H1 (cell line): ENCODE data around the gene SH2D4B. TPM values are rescaled to one million over a fixed set of nuclear protein-coding genes. Genes with fewer than 3 reads are reported as not detected.
A peak's percentile ranks its signal among the peaks of the same experiment; 100 is the strongest.

Source experiments
- CTCF ChIA-PET: fragments of 300-600 bp; sonication (Branson Sonifier 250); formaldehyde crosslinking; loops from one replicate; lab custom pipeline; 2021; ENCODE audit not compliant: partially characterized antibody; lab: Charles Lee
- POLR2A ChIA-PET: fragments of 300-600 bp; sonication (Branson Sonifier 250); formaldehyde crosslinking; loops from one replicate; lab custom pipeline; 2021; ENCODE audit warnings: inconsistent platforms; ENCODE audit not compliant: partially characterized antibody; lab: Charles Lee
- DNase-seq, 2 experiments: peaks; one replicate each; pipeline versions ENCODE4 v3.0.0 to v3.0.0-alpha.2; 2010 to 2022; ENCODE audit warnings: low spot score in 2 of 2, low read depth in 1 of 2, mixed read lengths in 1 of 2
- FAIRE-seq: peaks from 2 replicates; lab custom pipeline; 2011; peaks lifted over from hg19 to GRCh38; lab: Jason Lieb, UNC
- H2AFZ ChIP-seq: 2 replicates; pipeline ENCODE4 v1.8.1; 2012; ENCODE audit warnings: low read length, inconsistent platforms
- H2AK5ac ChIP-seq: 2 replicates; pipeline ENCODE4 v1.6.1; 2013; ENCODE audit warnings: low read depth, low read length
- H2BK120ac ChIP-seq: replicated peaks from 2 replicates; pipeline ENCODE3; 2013; ENCODE audit warnings: low read depth, low read length, inconsistent platforms
- H2BK12ac ChIP-seq: 2 replicates; pipeline ENCODE4 v1.6.1; 2013; ENCODE audit warnings: low read depth, low read length
- H2BK15ac ChIP-seq: 2 replicates; pipeline ENCODE4 v1.6.1; 2013; ENCODE audit warnings: low read length
- H2BK20ac ChIP-seq: 2 replicates; pipeline ENCODE4 v1.6.1; 2013; ENCODE audit warnings: low read length
- H2BK5ac ChIP-seq: 2 replicates; pipeline ENCODE4 v1.6.1; 2013; ENCODE audit warnings: low read depth, low read length
- H3K14ac ChIP-seq: 2 replicates; pipeline ENCODE4 v1.6.1; 2013; ENCODE audit warnings: inconsistent platforms; ENCODE audit not compliant: insufficient read length
- H3K18ac ChIP-seq: 2 replicates; pipeline ENCODE4 v1.6.1; 2013; ENCODE audit warnings: low read length; ENCODE audit errors: extremely low read depth
- H3K23ac ChIP-seq: 2 replicates; pipeline ENCODE4 v1.6.1; 2013; ENCODE audit warnings: inconsistent platforms; ENCODE audit not compliant: insufficient read length
- H3K23me2 ChIP-seq: 2 replicates; pipeline ENCODE4 v1.6.1; 2013; ENCODE audit warnings: low read depth, low read length
- H3K27ac ChIP-seq: 2 replicates; pipeline ENCODE4 v1.6.1; 2011; ENCODE audit warnings: low read depth, low read length, inconsistent platforms
- H3K27me3 ChIP-seq, 4 experiments: replicated peaks in 1 of 4; 1 replicate in 1 of 4; 2 replicates in 3 of 4; pipeline versions ENCODE4 v1.6.1 to v1.8.1; 2011 to 2013; ENCODE audit warnings: low read length in 3 of 4, mild to moderate bottlenecking in 3 of 4, inconsistent platforms in 2 of 4, mixed read lengths in 2 of 4, moderate library complexity in 1 of 4; ENCODE audit not compliant: control insufficient read depth in 3 of 4, insufficient read depth in 3 of 4; ENCODE audit errors: extremely low read depth in 1 of 4
- H3K36me3 ChIP-seq, 4 experiments: 2 replicates each; pipeline versions ENCODE4 v1.6.1 to v1.8.1; 2011 to 2013; ENCODE audit warnings: mild to moderate bottlenecking in 4 of 4, low read length in 3 of 4, moderate library complexity in 2 of 4, control low read depth in 1 of 4, inconsistent platforms in 1 of 4; ENCODE audit not compliant: insufficient read depth in 4 of 4, control insufficient read depth in 2 of 4
- H3K4ac ChIP-seq: replicated peaks from 2 replicates; pipeline ENCODE3; 2013; ENCODE audit warnings: low read length, low read depth, mixed read lengths, inconsistent platforms; ENCODE audit not compliant: insufficient read length
- H3K4me1 ChIP-seq, 4 experiments: replicated peaks in 1 of 4; 1 replicate in 1 of 4; 2 replicates in 3 of 4; pipeline versions ENCODE4 v1.6.1 to v1.8.1; 2011 to 2013; ENCODE audit warnings: low read length in 3 of 4, inconsistent platforms in 2 of 4, mixed read lengths in 1 of 4; ENCODE audit not compliant: insufficient read depth in 4 of 4, control insufficient read depth in 3 of 4
- H3K4me2 ChIP-seq, 2 experiments: 2 replicates each; pipeline versions ENCODE4 v1.6.1 to v1.8.1; 2011 to 2013; ENCODE audit warnings: low read depth in 2 of 2, low read length in 2 of 2, control low read depth in 1 of 2, inconsistent platforms in 1 of 2, mild to moderate bottlenecking in 1 of 2; ENCODE audit not compliant: insufficient read depth in 1 of 2
- H3K4me3 ChIP-seq, 4 experiments: fragments of 200-600, 300-600 bp in 1 of 4; sonication (generic), shearing (Covaris generic), sonication (Bioruptor Twin) in 1 of 4; 2 replicates each; pipeline versions ENCODE4 v1.5.1 to v1.8.1; 2011 to 2016; ENCODE audit warnings: low read length in 4 of 4, low read depth in 3 of 4, control low read depth in 2 of 4, inconsistent platforms in 2 of 4, mild to moderate bottlenecking in 2 of 4, mixed read lengths in 1 of 4, moderate library complexity in 1 of 4; ENCODE audit not compliant: insufficient read depth in 2 of 4; ENCODE audit errors: extremely low read depth in 1 of 4
- H3K56ac ChIP-seq: replicated peaks from 2 replicates; pipeline ENCODE3; 2013; ENCODE audit warnings: low read depth, mild to moderate bottlenecking, mixed read lengths, low read length, inconsistent platforms; ENCODE audit not compliant: insufficient read length
- H3K79me1 ChIP-seq: 2 replicates; pipeline ENCODE4 v1.6.1; 2013; ENCODE audit warnings: low read depth, low read length, control low read depth
- H3K79me2 ChIP-seq, 2 experiments: 2 replicates each; pipeline versions ENCODE4 v1.6.1 to v1.8.1; 2012 to 2013; ENCODE audit warnings: low read length in 2 of 2, mild to moderate bottlenecking in 2 of 2, inconsistent platforms in 1 of 2; ENCODE audit not compliant: insufficient read depth in 2 of 2, control insufficient read depth in 1 of 2
- H3K9ac ChIP-seq, 4 experiments: replicated peaks in 1 of 4; 1 replicate in 1 of 4; 2 replicates in 3 of 4; pipeline versions ENCODE4 v1.6.1 to v1.8.1; 2011 to 2013; ENCODE audit warnings: low read depth in 3 of 4, low read length in 3 of 4, control low read depth in 2 of 4, mild to moderate bottlenecking in 2 of 4, moderate library complexity in 2 of 4, inconsistent platforms in 1 of 4; ENCODE audit errors: extremely low read depth in 1 of 4
- H3K9me3 ChIP-seq, 2 experiments: 2 replicates each; pipeline versions ENCODE4 v1.6.1 to v1.8.1; 2012 to 2013; ENCODE audit warnings: mild to moderate bottlenecking in 2 of 2, moderate library complexity in 2 of 2, control low read depth in 1 of 2, inconsistent platforms in 1 of 2, low read depth in 1 of 2, low read length in 1 of 2, mixed read lengths in 1 of 2; ENCODE audit not compliant: insufficient read depth in 2 of 2
- H4K20me1 ChIP-seq, 2 experiments: replicated peaks in 1 of 2; 2 replicates each; pipeline versions ENCODE3 to v1.8.1; 2011 to 2013; ENCODE audit warnings: inconsistent platforms in 2 of 2, low read length in 2 of 2, mild to moderate bottlenecking in 1 of 2; ENCODE audit not compliant: insufficient read depth in 2 of 2, control insufficient read depth in 1 of 2
- H4K5ac ChIP-seq: 2 replicates; pipeline ENCODE4 v1.6.1; 2013; ENCODE audit warnings: low read length, low read depth, mixed read lengths, inconsistent platforms; ENCODE audit not compliant: insufficient read length
- H4K8ac ChIP-seq: 2 replicates; pipeline ENCODE4 v1.8.0; 2013; ENCODE audit warnings: mild to moderate bottlenecking, moderate library complexity, low read length, inconsistent platforms; ENCODE audit not compliant: insufficient read depth; ENCODE audit errors: extremely low read depth
- H4K91ac ChIP-seq: replicated peaks from 2 replicates; pipeline ENCODE3; 2013; ENCODE audit warnings: low read length, mixed read lengths, inconsistent platforms; ENCODE audit not compliant: insufficient read length
- BCL11A ChIP-seq, 2 experiments: IDR thresholded peaks; one replicate each; pipeline ENCODE4 v1.6.1; 2011; ENCODE audit warnings: low read depth in 2 of 2, low read length in 2 of 2, mild to moderate bottlenecking in 2 of 2
- RAD21 ChIP-seq, 2 experiments: IDR thresholded peaks in 1 of 2; conservative IDR thresholded peaks in 1 of 2; 2 replicates each; pipeline ENCODE4 v1.6.1; 2011; ENCODE audit warnings: low read depth in 2 of 2, low read length in 2 of 2, improper control_type of control experiment in 1 of 2, inconsistent platforms in 1 of 2, mild to moderate bottlenecking in 1 of 2, moderate library complexity in 1 of 2
- WGBS, 2 experiments: shearing (Covaris generic) in 1 of 2; methylation state at CpG; one replicate each; pipeline versions ENCODE4 v1.1.6 to v1.1.7; 2013 to 2015; ENCODE audit warnings: low lambda C conversion rate in 2 of 2, mixed read lengths in 2 of 2, inconsistent platforms in 1 of 2, low coverage in 1 of 2, missing lambda C conversion rate in 1 of 2; ENCODE audit not compliant: insufficient replicate concordance in 2 of 2, insufficient coverage in 1 of 2, insufficient read length in 1 of 2; ENCODE audit errors: extremely low coverage in 1 of 2, missing lambda C conversion rate in 1 of 2; 5-methylcytosine and 5-hydroxymethylcytosine counted together
- polyA plus RNA-seq, 7 experiments: library from polyadenylated mRNA; depleted of rRNA in 3 of 7; stranded (reverse) in 5 of 7; unstranded in 2 of 7; fragments of >200 nt in 5 of 7; fragments of 200-250 nt in 2 of 7; gene quantifications; 1 replicate in 5 of 7; 2 replicates in 1 of 7; 4 replicates in 1 of 7; pipeline versions ENCODE4 v1.2.1 to v1.2.3, GENCODE V29; 2011 to 2013; ENCODE audit warnings: missing spikeins in 2 of 7, mixed read lengths in 2 of 7
- total RNA-seq: library from RNA; stranded (reverse); fragmentation: NEBNext Ultra II Directional; extraction: Animal tissue kit (Norgen Biotek cat#: 25700); gene quantifications from 2 replicates; pipeline ENCODE4 v1.2.1, GENCODE V29; 2021
- TF ChIP-seq, protein P1 (sequence below), 3 experiments: IDR thresholded peaks; 1 replicate in 2 of 3; 2 replicates in 1 of 3; pipeline versions ENCODE4 v1.5.1 to v1.6.1; 2011; ENCODE audit warnings: low read length in 3 of 3, mild to moderate bottlenecking in 3 of 3, inconsistent platforms in 2 of 3, low read depth in 1 of 3, moderate library complexity in 1 of 3; ENCODE audit not compliant: insufficient read depth in 1 of 3; ENCODE audit errors: control extremely low read depth in 1 of 3

SH2D4B gene
- total and polyA plus RNA-seq, 2 of the 8 experiments (the other 6 are each of a cell fraction or from before 2014, with no cell fraction given), result 0.06 to 0.13 TPM

GRCh38 chr10:80686734-80687475 lies 149.2 kb downstream of the SH2D4B start:
- Histone ChIP-seq H4K8ac (no peak overlapping the region), H2BK20ac (no peak overlapping the region), H3K9me3 (no peaks in the 10 kb centered on the region), H3K27me3 (no peaks in the 10 kb centered on the region), H3K79me1 (no peaks in the 10 kb centered on the region), H3K4ac (no peak overlapping the region), H3K36me3 (no peaks in the 10 kb centered on the region), H4K91ac (no peak overlapping the region), H2AFZ (peak overlapping the region; percentile 63; the same call in 1 of the 2 replicates), H3K9ac (no peak overlapping the region; a peak in 1 of 7 replicates), H3K14ac (no peak overlapping the region), H2AK5ac (no peak overlapping the region), H3K56ac (no peak overlapping the region), H2BK5ac (no peak overlapping the region), H3K23me2 (no peaks in the 10 kb centered on the region), H3K18ac (no peak overlapping the region), H4K20me1 (no peaks in the 10 kb centered on the region), H2BK120ac (no peak overlapping the region), H3K4me1 (no peaks in the 10 kb centered on the region), H2BK15ac (no peak overlapping the region), H4K5ac (no peak overlapping the region), H3K4me3 (no peak overlapping the region), H2BK12ac (no peak overlapping the region), H3K23ac (no peak overlapping the region), H3K79me2 (no peaks in the 10 kb centered on the region), H3K27ac (no peak overlapping the region), H3K4me2 (no peak overlapping the region)
- ChIA-PET POLR2A (no interaction called here), CTCF (interaction anchor here (0.8 to 4.1 kb wide), 11 partner anchors 9 to 259 kb away, joined by 3 to 24 read pairs (median 5); no protein-coding TSS in a partner anchor)
- 72% methylated on average over 6 of the region's 6 CpGs; no CpG with 5 or more reads in 1 of the 2 experiments for WGBS, 2 experiments
- DNase-seq (peak in 1 of 2 experiments; percentile 48), FAIRE-seq (no peak)
- TF ChIP-seq BCL11A (IDR thresholded peaks at IDR 0.05; ENCODE audit: low read depth in 2 of 2, low read length in 2 of 2) (no peak), RAD21 (IDR thresholded peaks at IDR 0.05 in 1 of 2, conservative IDR thresholded peaks at IDR 0.05 in 1 of 2; ENCODE audit: low read depth in 2 of 2, low read length in 2 of 2) (peak; percentile 40 to 51; a peak in 3 of 4 replicates)
- TF ChIP-seq, protein P1, sequence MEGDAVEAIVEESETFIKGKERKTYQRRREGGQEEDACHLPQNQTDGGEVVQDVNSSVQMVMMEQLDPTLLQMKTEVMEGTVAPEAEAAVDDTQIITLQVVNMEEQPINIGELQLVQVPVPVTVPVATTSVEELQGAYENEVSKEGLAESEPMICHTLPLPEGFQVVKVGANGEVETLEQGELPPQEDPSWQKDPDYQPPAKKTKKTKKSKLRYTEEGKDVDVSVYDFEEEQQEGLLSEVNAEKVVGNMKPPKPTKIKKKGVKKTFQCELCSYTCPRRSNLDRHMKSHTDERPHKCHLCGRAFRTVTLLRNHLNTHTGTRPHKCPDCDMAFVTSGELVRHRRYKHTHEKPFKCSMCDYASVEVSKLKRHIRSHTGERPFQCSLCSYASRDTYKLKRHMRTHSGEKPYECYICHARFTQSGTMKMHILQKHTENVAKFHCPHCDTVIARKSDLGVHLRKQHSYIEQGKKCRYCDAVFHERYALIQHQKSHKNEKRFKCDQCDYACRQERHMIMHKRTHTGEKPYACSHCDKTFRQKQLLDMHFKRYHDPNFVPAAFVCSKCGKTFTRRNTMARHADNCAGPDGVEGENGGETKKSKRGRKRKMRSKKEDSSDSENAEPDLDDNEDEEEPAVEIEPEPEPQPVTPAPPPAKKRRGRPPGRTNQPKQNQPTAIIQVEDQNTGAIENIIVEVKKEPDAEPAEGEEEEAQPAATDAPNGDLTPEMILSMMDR (IDR thresholded peaks at IDR 0.05; ENCODE audit: control extremely low read depth in 1 of 3, insufficient read depth in 1 of 3, low read depth in 1 of 3, low read length in 3 of 3), result peak; percentile 33 to 41 (median 34); a peak in 3 of 4 replicates
